MM.1S (cell line): ENCODE measurements around the gene MAGOH.

Experiments used
- DNase-seq: peaks from one replicate; pipeline ENCODE4 v3.0.0-alpha.2; 2015
- H2AFZ ChIP-seq: fragments of 300-600 bp; sonication (generic); 2 replicates; pipeline ENCODE4 v1.6.0; 2016; ENCODE audit warnings: antibody characterized with exemption, low read length
- H3F3A ChIP-seq: fragments of 300-600 bp; sonication (generic); 2 replicates; pipeline ENCODE4 v1.6.1; 2016; ENCODE audit warnings: mild to moderate bottlenecking, antibody characterized with exemption, low read length, moderate library complexity, mixed read lengths; ENCODE audit not compliant: insufficient read depth
- H3K27ac ChIP-seq: fragments of 300-600 bp; sonication (generic); 2 replicates; pipeline ENCODE4 v1.5.1; 2016; ENCODE audit warnings: mild to moderate bottlenecking, low read length
- H3K27me3 ChIP-seq: fragments of 300-600 bp; sonication (generic); replicated peaks from 2 replicates; pipeline ENCODE4 v1.6.0; 2016; ENCODE audit warnings: low read length; ENCODE audit not compliant: insufficient read depth
- H3K36me3 ChIP-seq: fragments of 300-600 bp; sonication (generic); replicated peaks from 2 replicates; pipeline ENCODE4 v1.6.1; 2016; ENCODE audit warnings: mild to moderate bottlenecking, low read length, mixed read lengths; ENCODE audit not compliant: insufficient read depth
- H3K4me1 ChIP-seq: fragments of 300-600 bp; sonication (generic); 2 replicates; pipeline ENCODE4 v1.6.1; 2016; ENCODE audit warnings: low read length, mixed read lengths
- H3K4me2 ChIP-seq: fragments of 300-600 bp; sonication (generic); 2 replicates; pipeline ENCODE4 v1.6.0; 2016; ENCODE audit warnings: low read depth, low read length
- H3K4me3 ChIP-seq: fragments of 300-600 bp; sonication (generic); 2 replicates; pipeline ENCODE4 v1.5.1; 2016; ENCODE audit warnings: low read length, mixed read lengths
- H3K79me2 ChIP-seq: fragments of 300-600 bp; sonication (generic); 2 replicates; pipeline ENCODE4 v1.6.1; 2016; ENCODE audit warnings: mixed run types, low read length, mixed read lengths
- H3K9ac ChIP-seq: fragments of 300-600 bp; sonication (generic); 2 replicates; pipeline ENCODE4 v1.6.1; 2016; ENCODE audit warnings: low read length, mixed read lengths
- H3K9me2 ChIP-seq: fragments of 300-600 bp; sonication (generic); replicated peaks from 2 replicates; pipeline ENCODE4 v1.6.1; 2016; ENCODE audit warnings: mild to moderate bottlenecking, low read length, mixed read lengths; ENCODE audit not compliant: insufficient read depth
- H3K9me3 ChIP-seq: fragments of 300-600 bp; sonication (generic); replicated peaks from 2 replicates; pipeline ENCODE4 v1.6.1; 2016; ENCODE audit warnings: mild to moderate bottlenecking, low read length, mixed read lengths; ENCODE audit not compliant: insufficient read depth
- H4K20me1 ChIP-seq: fragments of 300-600 bp; sonication (generic); 2 replicates; pipeline ENCODE4 v1.6.1; 2016; ENCODE audit warnings: mild to moderate bottlenecking, low read length, moderate library complexity, mixed read lengths; ENCODE audit not compliant: insufficient read depth
- EZH2 ChIP-seq: fragments of 300-600 bp; sonication (generic); optimal IDR thresholded peaks from 2 replicates; pipeline ENCODE3; 2017; ENCODE audit warnings: low read depth, mild to moderate bottlenecking, antibody characterized with exemption, low read length, mixed read lengths
- EZH2phosphoT487 ChIP-seq: fragments of 300-600 bp; sonication (generic); IDR thresholded peaks from 2 replicates; pipeline ENCODE4 v1.6.1; 2018; ENCODE audit warnings: antibody characterized with exemption, low read length
- TF ChIP-seq, protein P1 (sequence below): fragments of 300-600 bp; sonication (generic); IDR thresholded peaks from 2 replicates; pipeline ENCODE4 v1.5.1; 2016; ENCODE audit warnings: antibody characterized with exemption, low read length, mixed read lengths

Gene MAGOH

DNA sequence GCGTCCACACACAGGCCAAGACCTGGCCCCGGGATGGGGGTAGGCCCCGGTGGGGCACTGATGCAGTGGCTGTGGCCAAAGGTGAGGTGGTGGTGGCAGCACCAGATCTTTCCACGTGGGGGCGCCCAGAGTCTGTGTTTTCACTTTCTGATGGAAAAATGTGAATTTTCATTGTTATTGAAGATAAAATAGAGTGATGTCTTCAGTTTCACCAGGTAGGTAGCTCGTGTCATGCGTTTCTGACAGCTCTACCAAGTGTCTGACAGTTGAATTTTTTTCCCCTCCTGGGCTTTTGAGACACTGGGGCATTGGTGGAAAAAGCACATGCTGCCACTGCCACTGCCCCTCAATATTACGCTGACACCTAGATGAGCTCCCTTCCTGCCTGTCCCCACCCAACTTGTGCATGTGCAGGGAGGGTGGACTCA is 40.0 kb upstream of the MAGOH start:
- Histone ChIP-seq H4K20me1 (no peaks in the 10 kb centered on the region), H2AFZ (no peak overlapping the region), H3K9me2 (no peaks in the 10 kb centered on the region), H3K79me2 (no peaks in the 10 kb centered on the region; the same call in 1 of the 2 replicates), H3K27me3 (no peaks in the 10 kb centered on the region), H3K36me3 (0 out of 2 replicates have a peak, but pooled peaks cover 3% of the 10 kb centered on the region), H3F3A (no peaks in the 10 kb centered on the region), H3K9me3 (no peaks in the 10 kb centered on the region), H3K4me3 (no peak overlapping the region), H3K4me2 (no peak overlapping the region), H3K27ac (no peak overlapping the region), H3K9ac (no peak overlapping the region), H3K4me1 (no peaks in the 10 kb centered on the region)
- DNase-seq: peak; percentile 37
- no peak for TF ChIP-seq EZH2phosphoT487
- TF ChIP-seq, protein P1, sequence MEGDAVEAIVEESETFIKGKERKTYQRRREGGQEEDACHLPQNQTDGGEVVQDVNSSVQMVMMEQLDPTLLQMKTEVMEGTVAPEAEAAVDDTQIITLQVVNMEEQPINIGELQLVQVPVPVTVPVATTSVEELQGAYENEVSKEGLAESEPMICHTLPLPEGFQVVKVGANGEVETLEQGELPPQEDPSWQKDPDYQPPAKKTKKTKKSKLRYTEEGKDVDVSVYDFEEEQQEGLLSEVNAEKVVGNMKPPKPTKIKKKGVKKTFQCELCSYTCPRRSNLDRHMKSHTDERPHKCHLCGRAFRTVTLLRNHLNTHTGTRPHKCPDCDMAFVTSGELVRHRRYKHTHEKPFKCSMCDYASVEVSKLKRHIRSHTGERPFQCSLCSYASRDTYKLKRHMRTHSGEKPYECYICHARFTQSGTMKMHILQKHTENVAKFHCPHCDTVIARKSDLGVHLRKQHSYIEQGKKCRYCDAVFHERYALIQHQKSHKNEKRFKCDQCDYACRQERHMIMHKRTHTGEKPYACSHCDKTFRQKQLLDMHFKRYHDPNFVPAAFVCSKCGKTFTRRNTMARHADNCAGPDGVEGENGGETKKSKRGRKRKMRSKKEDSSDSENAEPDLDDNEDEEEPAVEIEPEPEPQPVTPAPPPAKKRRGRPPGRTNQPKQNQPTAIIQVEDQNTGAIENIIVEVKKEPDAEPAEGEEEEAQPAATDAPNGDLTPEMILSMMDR: peak; percentile 81

DNA sequence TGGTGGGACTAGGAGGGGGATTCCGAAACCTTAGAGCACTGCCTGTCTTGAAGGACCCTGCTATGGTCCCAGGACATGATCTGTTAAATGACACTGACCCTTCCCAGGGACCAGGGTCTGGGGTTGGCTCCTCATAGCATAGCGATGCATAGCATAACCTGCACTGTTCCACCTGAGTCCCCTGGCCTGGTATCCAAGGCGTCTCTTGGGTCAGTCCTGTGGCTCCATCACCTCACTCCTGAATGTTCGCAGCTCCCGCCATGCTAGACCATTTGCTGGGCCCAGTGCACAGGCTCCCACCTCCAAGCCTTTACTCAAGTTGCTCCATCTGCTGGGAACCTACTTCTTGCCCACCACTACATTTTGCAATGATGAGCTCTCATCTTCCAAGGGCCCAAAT is 39.0 kb upstream of the MAGOH start:
- Histone ChIP-seq H3K27ac (no peak overlapping the region), H4K20me1 (no peaks in the 10 kb centered on the region), H3K4me1 (no peaks in the 10 kb centered on the region), H3K79me2 (no peaks in the 10 kb centered on the region; the same call in 1 of the 2 replicates), H3K9me2 (no peaks in the 10 kb centered on the region), H3K4me3 (no peak overlapping the region), H2AFZ (no peak overlapping the region), H3F3A (no peaks in the 10 kb centered on the region), H3K27me3 (no peaks in the 10 kb centered on the region), H3K9ac (no peak overlapping the region), H3K36me3 (0 out of 2 replicates have a peak, but pooled peaks cover 3% of the 10 kb centered on the region), H3K4me2 (no peak overlapping the region), H3K9me3 (no peaks in the 10 kb centered on the region)
- DNase-seq: no peak
- TF ChIP-seq, protein P1: no peak
- no peak for TF ChIP-seq EZH2phosphoT487
- TF ChIP-seq EZH2: no peak

DNA sequence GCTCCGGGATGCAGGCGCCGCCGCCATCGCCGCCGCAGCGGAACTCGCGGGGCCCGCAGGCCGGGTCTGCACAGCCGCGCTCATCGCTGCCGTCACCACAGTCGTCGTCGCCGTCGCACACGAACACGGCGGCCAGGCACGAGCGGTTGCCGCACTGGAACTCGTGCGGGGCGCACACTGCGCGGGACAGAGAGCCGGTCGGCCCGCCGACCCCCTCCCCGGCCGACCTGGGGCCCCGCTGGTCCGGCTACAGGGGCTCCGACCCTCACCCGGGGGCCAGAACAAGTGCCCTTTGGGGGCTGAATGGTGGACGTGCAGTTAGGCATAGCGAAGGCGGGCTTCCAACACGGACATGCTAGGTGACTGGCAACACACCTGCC is 38.6 kb upstream of the MAGOH start:
- Histone ChIP-seq H3K9ac (no peak overlapping the region), H3K36me3 (0 out of 2 replicates have a peak, but pooled peaks cover 3% of the 10 kb centered on the region), H3K4me2 (no peak overlapping the region), H3K4me1 (no peaks in the 10 kb centered on the region), H3K27ac (no peak overlapping the region), H3F3A (no peaks in the 10 kb centered on the region), H3K79me2 (no peaks in the 10 kb centered on the region; the same call in 1 of the 2 replicates), H2AFZ (no peak overlapping the region), H3K27me3 (no peaks in the 10 kb centered on the region), H3K9me3 (no peaks in the 10 kb centered on the region), H4K20me1 (no peaks in the 10 kb centered on the region), H3K9me2 (no peaks in the 10 kb centered on the region), H3K4me3 (no peak overlapping the region)
- TF ChIP-seq, protein P1: no peak
- TF ChIP-seq EZH2 (no peak), EZH2phosphoT487 (no peak)
- no peak for DNase-seq
